HG03060 (cell line): ENCODE measurements around the gene YTHDF1.

Experiments used
- ATAC-seq: cut with Tn5 transposase; IDR thresholded peaks from one replicate; pipeline ENCODE4 v1.9.1; 2021; ENCODE audit warnings: low read depth, moderate number of reproducible peaks; ENCODE audit not compliant: unreplicated experiment

Gene YTHDF1

DNA sequence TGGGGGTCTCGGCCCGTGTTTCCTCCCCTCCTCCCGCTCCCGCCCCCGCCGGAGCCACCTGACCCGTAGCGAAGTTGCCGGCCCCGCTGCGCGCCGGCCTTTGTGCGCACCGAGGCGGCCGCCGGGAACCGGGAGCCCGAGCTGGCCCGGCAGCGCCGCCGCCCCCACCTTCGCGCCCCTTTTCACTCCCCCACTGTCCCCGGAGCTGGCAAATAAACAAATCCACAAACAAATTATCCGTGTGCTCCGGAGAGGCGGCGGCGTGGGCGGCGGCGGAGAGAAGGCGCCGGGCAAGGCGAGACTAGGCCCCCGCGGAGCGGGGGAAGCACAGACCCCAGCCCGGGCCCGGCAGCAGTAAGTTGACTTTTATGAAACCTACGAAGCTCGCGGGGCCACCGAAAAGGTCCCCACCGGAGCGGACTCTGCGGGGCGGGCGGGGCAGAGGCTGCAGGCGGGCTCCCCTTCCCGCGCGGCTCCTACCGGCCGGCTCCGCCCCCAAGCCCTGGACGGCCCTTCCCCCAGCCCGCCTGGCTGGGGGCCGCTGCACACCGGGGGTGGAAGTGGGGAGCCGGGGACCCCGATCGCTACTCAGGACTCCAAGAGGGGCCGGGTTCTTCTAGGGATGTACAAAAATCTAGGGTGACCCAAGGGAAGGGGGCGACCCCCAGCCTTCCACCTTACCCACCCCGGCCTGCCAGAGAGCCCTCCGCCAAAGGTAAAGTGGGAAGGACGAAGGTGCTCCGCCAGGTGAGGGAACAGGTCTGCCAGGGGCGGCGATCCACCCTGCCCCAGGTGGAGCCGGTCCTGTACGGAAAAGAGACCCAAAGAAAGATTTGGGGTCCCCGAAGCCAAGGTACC lies 40.7 kb downstream of the YTHDF1 start:
- ATAC-seq = no peak

- ATAC-seq = no peak
Observed at GRCh38 chr20:63174309-63175037, 41.5 kb downstream of the YTHDF1 start.

- ATAC-seq = no peak
Observed at GRCh38 chr20:63173552-63174191, 42.3 kb downstream of the YTHDF1 start.

GRCh38 chr20:63172726-63173125 lies 43.2 kb downstream of the YTHDF1 start:
- no peak for ATAC-seq

- ATAC-seq = no peak
Observed at GRCh38 chr20:63171991-63172390, 43.9 kb downstream of the YTHDF1 start.

DNA sequence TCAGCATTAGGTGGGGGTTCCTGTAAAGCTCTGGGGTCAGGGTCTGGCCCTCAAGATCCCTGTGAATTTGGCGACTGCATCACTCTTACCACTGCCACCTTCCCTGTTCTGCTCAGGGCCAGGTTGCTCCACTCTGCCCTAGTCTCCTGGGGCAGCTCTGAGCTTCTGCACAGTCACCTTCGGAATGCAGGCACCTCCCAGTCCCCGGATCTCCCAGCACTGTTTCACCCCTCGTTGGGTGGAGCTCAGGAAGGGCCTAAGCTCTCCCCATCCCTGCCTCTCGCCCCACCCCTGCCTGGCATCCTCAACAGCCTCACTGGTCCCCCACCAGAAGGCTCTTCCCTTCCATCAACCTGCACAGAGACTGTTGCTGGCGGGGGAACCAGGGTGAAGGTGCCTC lies 46.2 kb downstream of the YTHDF1 start:
- ATAC-seq = no peak

DNA sequence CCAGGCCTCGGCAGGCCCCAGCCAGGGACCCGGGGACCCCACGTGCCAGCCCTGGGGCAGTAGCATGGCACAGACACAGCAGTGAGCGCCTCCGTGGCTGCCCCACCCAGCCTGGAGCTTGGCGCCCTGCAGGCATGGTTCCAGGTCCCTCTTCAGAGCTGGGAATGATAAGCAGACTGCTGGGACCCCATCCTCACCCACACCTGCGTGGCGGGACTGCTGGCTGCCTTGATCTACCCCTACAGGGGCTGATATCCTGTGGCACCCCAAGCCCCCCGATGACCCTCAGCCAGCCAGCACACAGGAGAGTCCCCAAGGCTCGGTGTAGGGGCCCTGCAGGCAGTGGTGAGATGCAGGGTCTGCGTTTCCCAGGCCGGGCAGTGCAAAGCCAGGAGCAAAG lies 47.1 kb downstream of the YTHDF1 start:
- ATAC-seq = no peak

GRCh38 chr20:63167918-63168520 lies 47.9 kb downstream of the YTHDF1 start:
- ATAC-seq = no peak

GRCh38 chr20:63167026-63167917 lies 48.7 kb downstream of the YTHDF1 start:
- no peak for ATAC-seq

- ATAC-seq = no peak
Observed at GRCh38 chr20:63166193-63167020, 49.5 kb downstream of the YTHDF1 start.

GRCh38 chr20:63165356-63166192 lies 50.4 kb downstream of the YTHDF1 start:
- no peak for ATAC-seq

DNA sequence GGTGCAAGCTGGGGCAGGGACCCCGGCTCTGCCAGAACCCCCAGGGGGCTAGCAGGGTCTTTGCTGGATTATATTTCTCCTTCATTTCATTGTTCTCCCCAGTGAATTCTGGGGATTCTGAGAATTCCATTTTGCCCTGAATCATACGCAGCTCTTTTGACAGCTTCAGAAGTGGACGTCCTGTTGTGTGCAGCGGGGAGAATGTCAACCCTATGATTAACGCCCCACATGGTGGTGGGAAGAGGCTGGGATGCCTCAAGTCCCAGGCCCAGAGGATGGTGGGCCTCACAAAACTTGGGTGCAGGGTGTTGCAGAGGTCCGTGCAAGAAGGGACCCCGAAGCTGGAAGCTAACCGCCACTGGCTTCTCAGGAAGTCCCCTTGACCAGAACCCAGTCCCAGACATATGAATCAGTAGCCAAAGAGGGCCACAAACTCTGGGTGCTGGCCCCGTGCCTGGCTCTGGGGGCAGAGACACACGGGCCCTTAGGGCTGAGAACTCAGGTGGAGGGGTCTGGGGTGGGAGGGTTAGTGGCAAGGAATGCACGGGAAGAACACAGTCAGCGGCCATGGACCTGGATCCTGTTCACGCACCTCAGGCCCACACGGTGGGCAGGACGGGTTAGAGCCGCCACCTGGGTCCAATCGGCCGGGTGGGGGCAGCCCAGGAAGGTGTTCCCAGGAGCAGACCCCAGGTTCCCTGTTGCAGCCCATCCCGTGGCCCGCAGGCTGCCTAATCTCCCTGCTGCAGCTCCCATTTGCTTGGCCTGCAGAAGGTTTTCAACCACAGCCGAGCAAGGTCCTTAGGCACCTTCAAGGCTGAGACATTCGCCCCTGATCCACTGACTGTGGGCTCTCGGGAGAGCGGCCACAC lies 51.2 kb downstream of the YTHDF1 start:
- ATAC-seq = no peak

GRCh38 chr20:63163596-63164483 lies 52.1 kb downstream of the YTHDF1 start:
- no peak for ATAC-seq

GRCh38 chr20:63163171-63163570 lies 52.8 kb downstream of the YTHDF1 start:
- ATAC-seq = no peak

GRCh38 chr20:63162206-63162795 lies 53.6 kb downstream of the YTHDF1 start:
- ATAC-seq = no peak

DNA sequence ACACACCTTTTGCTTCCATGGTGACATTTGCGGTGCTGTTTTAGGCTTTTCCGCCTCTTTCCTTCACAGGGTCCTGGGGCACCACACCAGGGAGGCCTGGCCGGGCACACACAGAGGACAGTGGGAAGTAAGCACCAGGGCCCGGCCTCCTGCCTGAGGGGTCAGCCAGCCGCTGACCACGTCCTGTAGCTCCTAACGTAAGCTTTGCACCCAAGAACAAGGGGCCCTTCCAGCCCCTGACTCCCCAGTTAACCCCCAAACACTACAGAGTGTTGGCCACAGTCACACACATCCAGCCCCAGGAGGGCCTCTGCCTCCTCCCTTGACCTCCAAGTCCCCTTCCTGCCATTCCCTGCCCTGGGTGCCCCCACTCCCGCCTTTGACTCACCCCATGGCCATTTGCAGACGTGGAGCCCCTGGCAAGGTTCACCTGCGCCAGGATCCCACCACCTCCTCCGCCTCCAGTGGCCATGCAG lies 54.7 kb downstream of the YTHDF1 start:
- no peak for ATAC-seq
